Glutamatergic neuron (in vitro differentiated cells): Measurements from ENCODE around the gene RPS13. TPM values are rescaled to one million over a fixed set of nuclear protein-coding genes. Genes with fewer than 3 reads are reported as not detected.
A peak's percentile ranks its signal among the peaks of the same experiment; 100 is the strongest.
"Not testable (repeated sequence)": the region's sequence is repeated elsewhere in the genome, so short reads cannot be mapped to it uniquely, and the experiment has no call there.

ENCODE experiments used
- DNase-seq: peaks from one replicate; pipeline ENCODE4 v3.0.0; 2022
- H3K27ac Mint-ChIP-seq: one replicate; pipeline ENCODE4 v1.8.0; 2020; ENCODE audit warnings: mild to moderate bottlenecking, mixed read lengths, inconsistent platforms; ENCODE audit not compliant: unreplicated experiment
- H3K27me3 Mint-ChIP-seq: one replicate; pipeline ENCODE4 v1.8.0; 2020; ENCODE audit warnings: mild to moderate bottlenecking, moderate library complexity, mixed read lengths, inconsistent platforms; ENCODE audit not compliant: unreplicated experiment
- H3K36me3 Mint-ChIP-seq: one replicate; pipeline ENCODE4 v1.8.0; 2020; ENCODE audit warnings: mild to moderate bottlenecking, mixed read lengths, inconsistent platforms; ENCODE audit not compliant: unreplicated experiment
- H3K4me1 Mint-ChIP-seq: one replicate; pipeline ENCODE4 v1.8.0; 2020; ENCODE audit warnings: mild to moderate bottlenecking, low read depth, mixed read lengths, inconsistent platforms; ENCODE audit not compliant: unreplicated experiment
- H3K4me3 Mint-ChIP-seq: one replicate; pipeline ENCODE4 v1.8.0; 2020; ENCODE audit warnings: mild to moderate bottlenecking, mixed read lengths, inconsistent platforms; ENCODE audit not compliant: unreplicated experiment
- H3K9me3 Mint-ChIP-seq: one replicate; pipeline ENCODE4 v1.8.0; 2020; ENCODE audit warnings: mild to moderate bottlenecking, moderate library complexity, mixed read lengths, inconsistent platforms; ENCODE audit not compliant: unreplicated experiment
- total RNA-seq: library from RNA; stranded (reverse); fragmentation: NEBNext Ultra II Directional; extraction: Animal tissue kit (Norgen Biotek cat#: 25700); gene quantifications from one replicate; pipeline ENCODE4 v1.2.1, GENCODE V29; 2021; ENCODE audit not compliant: unreplicated experiment
- TF ChIP-seq, protein P1 (sequence below): fragments of 200-600 bp; sonication (generic); IDR thresholded peaks from one replicate; pipeline ENCODE4 v1.5.0; 2021; ENCODE audit not compliant: partially characterized antibody, unreplicated experiment

Gene RPS13
- total RNA-seq, 1 donor from 2014 or later, result 683 TPM

DNA sequence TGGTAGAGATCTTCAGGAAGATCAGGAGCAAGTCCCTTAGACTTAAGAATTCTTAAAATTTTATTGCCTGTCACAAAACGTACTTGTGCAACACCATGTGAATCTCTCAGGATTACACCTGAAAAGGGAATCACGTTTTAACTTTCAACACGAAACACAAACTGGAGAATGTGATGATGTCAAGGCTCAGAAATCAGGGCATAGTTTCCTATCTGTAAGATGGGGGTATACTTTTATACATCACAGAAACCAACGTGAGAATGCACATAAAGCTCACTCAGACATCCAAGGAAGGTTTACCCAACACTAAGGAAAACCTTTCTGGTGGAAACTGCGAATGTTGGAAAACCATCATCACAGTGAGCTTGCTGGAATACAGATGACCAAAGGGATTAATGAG lies 2.0 kb downstream of the RPS13 start:
- Mint-ChIP-seq H3K4me3 (peak overlapping the region; percentile 60), H3K27me3 (peaks cover 12% of the 10 kb centered on the region), H3K36me3 (no peaks in the 10 kb centered on the region), H3K9me3 (peaks cover 11% of the 10 kb centered on the region), H3K4me1 (peaks cover 7% of the 10 kb centered on the region), H3K27ac (peak overlapping the region; percentile 45)
- DNase-seq, result no peak
- TF ChIP-seq, protein P1, sequence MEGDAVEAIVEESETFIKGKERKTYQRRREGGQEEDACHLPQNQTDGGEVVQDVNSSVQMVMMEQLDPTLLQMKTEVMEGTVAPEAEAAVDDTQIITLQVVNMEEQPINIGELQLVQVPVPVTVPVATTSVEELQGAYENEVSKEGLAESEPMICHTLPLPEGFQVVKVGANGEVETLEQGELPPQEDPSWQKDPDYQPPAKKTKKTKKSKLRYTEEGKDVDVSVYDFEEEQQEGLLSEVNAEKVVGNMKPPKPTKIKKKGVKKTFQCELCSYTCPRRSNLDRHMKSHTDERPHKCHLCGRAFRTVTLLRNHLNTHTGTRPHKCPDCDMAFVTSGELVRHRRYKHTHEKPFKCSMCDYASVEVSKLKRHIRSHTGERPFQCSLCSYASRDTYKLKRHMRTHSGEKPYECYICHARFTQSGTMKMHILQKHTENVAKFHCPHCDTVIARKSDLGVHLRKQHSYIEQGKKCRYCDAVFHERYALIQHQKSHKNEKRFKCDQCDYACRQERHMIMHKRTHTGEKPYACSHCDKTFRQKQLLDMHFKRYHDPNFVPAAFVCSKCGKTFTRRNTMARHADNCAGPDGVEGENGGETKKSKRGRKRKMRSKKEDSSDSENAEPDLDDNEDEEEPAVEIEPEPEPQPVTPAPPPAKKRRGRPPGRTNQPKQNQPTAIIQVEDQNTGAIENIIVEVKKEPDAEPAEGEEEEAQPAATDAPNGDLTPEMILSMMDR, result no peak

DNA sequence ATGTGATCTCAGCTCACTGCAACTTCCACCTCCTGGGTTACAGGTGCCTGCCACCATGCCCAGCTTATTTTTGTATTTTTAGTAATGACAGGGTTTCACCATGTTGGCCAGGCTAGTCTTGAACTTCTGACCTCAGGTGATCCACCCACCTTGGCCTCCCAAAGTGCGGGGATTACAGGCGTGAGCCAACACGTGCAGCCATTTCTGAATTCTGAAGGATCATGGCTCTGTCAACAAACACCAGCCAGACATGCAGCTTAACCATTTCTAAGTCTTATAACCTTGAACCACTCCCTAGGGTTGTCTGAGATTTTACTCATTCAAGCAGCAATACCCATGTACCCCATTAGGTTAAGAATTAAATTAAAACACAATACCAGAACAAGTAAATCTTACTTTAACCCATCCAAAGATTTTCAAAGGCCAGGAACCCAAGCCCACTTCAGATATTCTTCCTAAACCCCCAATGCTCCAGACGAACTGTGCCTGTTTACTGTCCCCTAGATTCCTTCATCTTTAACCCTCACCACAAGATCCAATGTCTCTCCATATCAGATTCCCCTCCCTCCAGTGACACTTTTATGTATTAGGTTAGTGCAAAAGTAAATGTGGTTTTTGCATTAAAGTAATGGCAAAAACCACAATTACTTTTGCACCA lies 4.0 kb downstream of the RPS13 start:
- TF ChIP-seq, protein P1, result no peak
- Mint-ChIP-seq H3K9me3 (peaks cover 7% of the 10 kb centered on the region), H3K4me3 (no peak overlapping the region), H3K4me1 (peaks cover 7% of the 10 kb centered on the region), H3K27me3 (peaks cover 11% of the 10 kb centered on the region), H3K36me3 (no peaks in the 10 kb centered on the region), H3K27ac (no peak overlapping the region)
- no peak for DNase-seq

DNA sequence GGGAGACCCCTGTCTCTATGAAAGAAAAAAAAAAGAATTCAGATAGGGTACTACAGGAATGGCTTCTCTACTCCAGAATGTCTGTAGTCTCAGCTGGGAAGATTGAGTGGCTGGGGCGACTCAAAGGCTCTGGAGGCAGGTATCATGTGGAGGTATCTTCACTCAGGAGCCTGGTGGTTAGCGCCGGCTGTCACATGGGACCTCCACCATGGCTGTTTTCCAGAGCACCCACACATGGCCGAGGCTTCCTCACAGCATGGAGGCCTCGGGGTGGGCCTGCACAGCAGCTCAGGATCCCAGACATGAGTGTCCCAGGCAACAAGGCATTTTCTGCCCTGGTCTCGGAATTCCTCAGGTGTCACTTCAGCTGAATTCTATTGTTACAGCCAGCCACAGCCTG lies 10.1 kb downstream of the RPS13 start:
- Mint-ChIP-seq H3K4me1 (no peaks in the 10 kb centered on the region), H3K36me3 (no peaks in the 10 kb centered on the region), H3K27ac (no peak overlapping the region), H3K9me3 (no peaks in the 10 kb centered on the region), H3K4me3 (no peak overlapping the region), H3K27me3 (no peaks in the 10 kb centered on the region)
- TF ChIP-seq, protein P1, result no peak
- DNase-seq, result no peak

DNA sequence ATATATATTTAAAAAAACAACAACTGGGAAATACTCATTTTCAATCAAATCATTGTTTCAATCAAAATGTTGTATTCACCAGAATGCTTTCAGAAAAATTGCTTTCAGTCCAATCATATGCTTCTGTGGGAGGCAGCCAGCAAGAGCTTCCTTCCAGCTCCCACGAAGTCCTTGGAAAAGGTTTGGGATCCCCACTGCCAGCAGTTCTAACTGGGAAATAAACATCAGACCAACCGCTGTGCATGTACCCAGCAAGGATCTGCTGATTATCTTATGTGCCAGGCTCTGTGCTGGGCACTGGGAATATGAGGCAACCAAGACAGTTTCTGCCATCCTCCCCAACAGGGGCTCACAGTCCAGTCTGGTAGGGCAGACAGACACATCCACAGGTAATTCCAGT lies 10.8 kb downstream of the RPS13 start:
- Mint-ChIP-seq H3K4me3 (no peak overlapping the region), H3K27ac (no peak overlapping the region), H3K36me3 (no peaks in the 10 kb centered on the region), H3K4me1 (no peaks in the 10 kb centered on the region), H3K27me3 (no peaks in the 10 kb centered on the region), H3K9me3 (no peaks in the 10 kb centered on the region)
- TF ChIP-seq, protein P1, result no peak
- DNase-seq, result no peak

DNA sequence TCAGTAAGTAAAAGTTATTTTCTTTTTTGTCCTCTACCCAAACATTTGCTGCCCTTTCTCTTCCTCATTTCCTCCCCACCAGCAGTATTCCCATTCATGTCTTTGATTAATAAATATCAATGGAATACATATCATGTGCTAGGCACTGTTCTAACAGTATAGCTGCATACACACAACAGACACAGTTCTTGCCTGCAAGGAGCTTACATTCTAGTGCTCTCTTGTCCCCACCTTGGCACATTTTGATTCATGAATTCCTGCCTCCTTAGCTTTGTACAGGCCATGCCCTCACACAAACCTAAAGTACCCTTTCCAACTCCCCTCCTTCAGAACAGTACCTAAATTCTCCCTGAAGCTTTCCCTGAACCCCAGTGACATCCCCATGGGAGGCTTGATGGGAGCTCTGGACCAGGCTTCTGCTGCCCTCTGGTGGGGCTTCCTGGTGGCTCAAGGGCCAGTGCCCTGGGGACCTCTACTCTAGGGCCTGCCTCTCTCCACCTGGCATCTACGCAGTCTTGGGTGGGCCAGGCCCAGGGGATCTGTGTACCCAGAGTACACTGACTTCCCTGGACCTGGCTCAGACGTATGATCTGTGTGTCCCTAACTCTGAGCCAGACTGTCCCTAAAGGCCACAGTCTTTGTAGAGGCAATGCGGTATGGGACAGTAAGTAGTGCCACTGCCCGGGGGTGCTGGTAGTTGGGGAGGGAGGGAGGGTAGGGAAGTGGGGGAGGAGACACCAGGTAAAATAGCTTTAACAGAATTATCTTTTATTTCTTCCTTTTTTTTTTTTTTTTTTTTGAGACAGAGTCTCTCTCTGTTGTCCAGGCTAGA lies 14.1 kb downstream of the RPS13 start:
- Mint-ChIP-seq H3K27ac (no peak overlapping the region), H3K4me3 (no peak overlapping the region), H3K27me3 (peaks cover 2% of the 10 kb centered on the region), H3K9me3 (no peaks in the 10 kb centered on the region), H3K4me1 (no peaks in the 10 kb centered on the region), H3K36me3 (no peaks in the 10 kb centered on the region)
- peak; percentile 79 for DNase-seq
- TF ChIP-seq, protein P1, result peak; percentile 67

DNA sequence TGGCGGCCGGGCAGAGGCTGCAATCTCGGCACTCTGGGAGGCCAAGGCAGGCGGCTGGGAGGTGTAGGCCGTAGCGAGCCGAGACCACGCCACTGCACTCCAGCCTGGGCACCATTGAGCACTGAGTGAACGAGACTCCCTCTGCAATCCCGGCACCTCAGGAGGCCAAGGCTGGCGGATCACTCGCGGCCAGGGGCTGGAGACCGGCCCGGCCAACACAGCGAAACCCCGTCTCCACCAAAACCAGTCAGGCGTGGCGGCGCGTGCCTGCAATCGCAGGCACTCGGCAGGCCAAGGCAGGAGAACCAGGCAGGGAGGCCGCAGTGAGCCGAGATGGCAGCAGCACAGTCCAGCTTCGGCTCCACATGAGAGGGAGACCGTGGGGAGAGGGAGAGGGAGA lies 26.3 kb downstream of the RPS13 start:
- not testable (repeated sequence) for H3K27me3 Mint-ChIP-seq, H3K4me3 Mint-ChIP-seq, H3K9me3 Mint-ChIP-seq, DNase-seq, H3K27ac Mint-ChIP-seq, H3K4me1 Mint-ChIP-seq
- peaks cover 10% of the 10 kb centered on the region for H3K36me3 Mint-ChIP-seq

DNA sequence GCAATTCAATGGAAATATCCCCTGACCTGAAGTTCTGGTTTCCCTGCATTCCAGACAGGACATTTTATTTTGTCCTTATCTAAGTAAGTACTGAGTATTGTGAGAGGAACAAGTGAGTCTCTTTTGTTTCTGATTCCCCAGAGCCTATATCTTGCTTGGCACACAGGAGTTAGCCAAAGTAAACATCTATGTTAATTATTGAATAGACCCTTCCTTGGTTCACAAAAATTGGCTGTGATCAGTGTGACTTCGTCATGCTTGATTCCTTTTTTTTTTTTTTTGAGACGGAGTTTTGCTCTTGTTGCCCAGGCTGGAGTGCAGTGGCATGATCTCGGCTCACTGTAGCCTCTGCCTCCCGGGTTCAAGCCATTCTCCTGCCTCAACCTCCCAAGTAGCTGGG lies 29.0 kb downstream of the RPS13 start:
- H3K36me3 Mint-ChIP-seq, result peaks cover 10% of the 10 kb centered on the region

More for the DNA sequence above, 29.0 kb downstream of the RPS13 start:
- DNase-seq, H3K4me1 Mint-ChIP-seq, H3K27me3 Mint-ChIP-seq, H3K9me3 Mint-ChIP-seq, H3K4me3 Mint-ChIP-seq, H3K27ac Mint-ChIP-seq: not testable (repeated sequence)
